Measurements from ENCODE around the gene KANK4.

DNA sequence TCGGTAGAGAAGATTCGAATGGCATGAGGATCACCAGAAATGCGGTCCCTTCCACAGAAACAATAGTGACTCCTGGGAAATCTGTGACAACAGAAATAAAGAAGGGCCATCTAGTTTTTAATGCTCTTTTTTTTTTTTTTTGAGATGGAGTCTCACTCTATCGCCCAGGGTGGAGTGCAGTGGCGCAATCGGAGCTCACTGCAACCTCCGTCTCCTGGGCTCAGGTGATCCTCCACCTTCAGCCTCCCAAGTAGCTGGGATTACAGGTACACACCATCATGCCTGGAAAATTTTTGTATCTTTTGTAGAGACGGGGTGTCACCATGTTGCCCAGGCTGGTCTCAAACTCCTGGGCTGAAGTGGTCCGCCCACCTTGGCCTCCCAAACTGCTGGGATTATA lies 80.7 kb downstream of the KANK4 start:
- TF ChIP-seq CTCF (IDR thresholded peaks at IDR 0.05) (no peak), POLR2A (IDR thresholded peaks at IDR 0.05) (no peak)
